ENCODE data around the gene BCAS3. TPM values are rescaled to one million over a fixed set of nuclear protein-coding genes. Genes with fewer than 3 reads are reported as not detected.

BCAS3 gene
- total RNA-seq, 6 experiments from 2014 or later: 9.2 to 22.1 (median 14.2) TPM

DNA sequence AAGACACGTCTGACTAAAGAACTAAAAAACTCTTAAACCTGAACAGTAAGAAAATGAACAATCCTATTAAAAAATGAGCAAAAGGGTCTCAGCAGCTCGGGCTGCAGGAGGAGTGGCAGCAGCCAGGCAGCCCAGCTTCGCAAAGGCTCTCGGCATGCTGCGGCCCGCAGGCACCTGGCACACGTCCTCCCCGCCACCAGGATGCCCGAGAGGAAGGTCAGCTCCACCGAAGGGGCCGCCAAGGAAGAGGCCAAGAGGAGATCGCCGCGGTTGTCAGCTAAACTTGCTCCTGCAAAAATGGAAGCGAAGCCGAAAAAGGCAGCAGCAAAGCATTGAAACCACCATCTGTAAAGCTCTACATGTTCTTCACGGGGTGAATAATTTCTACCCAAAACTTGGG lies 173.5 kb downstream of the BCAS3 start:
- DNase-seq: no peak
- no peaks in the 10 kb centered on the region for H3K36me3 ChIP-seq
- ATAC-seq: no peak
- 73% methylated on average over 16 of the region's 17 CpGs for WGBS (ENCODE audit: insufficient coverage, low coverage, low lambda C conversion rate, missing lambda C conversion rate)
- H3K4me3 ChIP-seq: no peak overlapping the region
- no peaks in the 10 kb centered on the region for H3K27me3 ChIP-seq
- TF ChIP-seq POLR2A (IDR thresholded peaks at IDR 0.05): no peak
- TF ChIP-seq, protein P1, sequence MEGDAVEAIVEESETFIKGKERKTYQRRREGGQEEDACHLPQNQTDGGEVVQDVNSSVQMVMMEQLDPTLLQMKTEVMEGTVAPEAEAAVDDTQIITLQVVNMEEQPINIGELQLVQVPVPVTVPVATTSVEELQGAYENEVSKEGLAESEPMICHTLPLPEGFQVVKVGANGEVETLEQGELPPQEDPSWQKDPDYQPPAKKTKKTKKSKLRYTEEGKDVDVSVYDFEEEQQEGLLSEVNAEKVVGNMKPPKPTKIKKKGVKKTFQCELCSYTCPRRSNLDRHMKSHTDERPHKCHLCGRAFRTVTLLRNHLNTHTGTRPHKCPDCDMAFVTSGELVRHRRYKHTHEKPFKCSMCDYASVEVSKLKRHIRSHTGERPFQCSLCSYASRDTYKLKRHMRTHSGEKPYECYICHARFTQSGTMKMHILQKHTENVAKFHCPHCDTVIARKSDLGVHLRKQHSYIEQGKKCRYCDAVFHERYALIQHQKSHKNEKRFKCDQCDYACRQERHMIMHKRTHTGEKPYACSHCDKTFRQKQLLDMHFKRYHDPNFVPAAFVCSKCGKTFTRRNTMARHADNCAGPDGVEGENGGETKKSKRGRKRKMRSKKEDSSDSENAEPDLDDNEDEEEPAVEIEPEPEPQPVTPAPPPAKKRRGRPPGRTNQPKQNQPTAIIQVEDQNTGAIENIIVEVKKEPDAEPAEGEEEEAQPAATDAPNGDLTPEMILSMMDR (IDR thresholded peaks at IDR 0.05): no peak
- H3K9me3 ChIP-seq: no peaks in the 10 kb centered on the region
- intact Hi-C loops (cut with DNase I): no loop called here
- H3K27ac ChIP-seq: no peak overlapping the region
- H3K4me1 ChIP-seq: no peaks in the 10 kb centered on the region

- no peaks in the 10 kb centered on the region for H3K9me3 ChIP-seq
- no peaks in the 10 kb centered on the region for H3K27me3 ChIP-seq
- no peak for ATAC-seq
- H3K27ac ChIP-seq: no peak overlapping the region
- 93% methylated on average over 6 of the region's 6 CpGs for whole genome bisulfite sequencing (ENCODE audit: insufficient coverage, low coverage, low lambda C conversion rate, missing lambda C conversion rate)
- H3K4me1 ChIP-seq: no peaks in the 10 kb centered on the region
- intact Hi-C loops (cut with DNase I): no loop called here
- TF ChIP-seq, protein P1 (IDR thresholded peaks at IDR 0.05): no peak
- TF ChIP-seq POLR2A (IDR thresholded peaks at IDR 0.05): no peak
- no peaks in the 10 kb centered on the region for H3K36me3 ChIP-seq
- DNase-seq: no peak
- H3K4me3 ChIP-seq: no peak overlapping the region
Observed at GRCh38 chr17:60857556-60858080, 180.0 kb downstream of the BCAS3 start.

DNA sequence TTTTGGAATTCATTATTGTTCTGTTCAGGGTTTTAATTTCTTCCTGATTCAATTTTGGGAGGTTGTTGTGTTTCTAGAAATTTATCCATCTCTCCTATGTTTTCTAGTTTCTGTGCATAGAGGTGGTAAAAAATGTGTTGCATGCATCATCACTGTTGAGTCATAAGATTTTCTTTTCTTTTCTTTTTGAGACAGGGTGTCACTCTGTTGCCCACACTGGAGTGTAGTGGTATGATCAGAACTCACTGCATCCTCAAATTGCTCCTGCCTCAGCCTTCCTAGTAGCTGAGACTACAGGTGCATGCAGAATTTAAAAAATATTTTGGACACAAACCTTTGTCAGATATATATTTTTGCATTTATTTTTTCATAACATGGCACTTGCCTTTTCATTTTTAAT lies 184.8 kb downstream of the BCAS3 start:
- Histone ChIP-seq H3K27me3 (no peaks in the 10 kb centered on the region), H3K36me3 (no peaks in the 10 kb centered on the region), H3K9me3 (no peaks in the 10 kb centered on the region), H3K27ac (no peak overlapping the region), H3K4me1 (no peaks in the 10 kb centered on the region), H3K4me3 (no peak overlapping the region)
- ATAC-seq (no peak), DNase-seq (no peak)
- TF ChIP-seq, protein P1 (IDR thresholded peaks at IDR 0.05): no peak
- no peak for TF ChIP-seq POLR2A (IDR thresholded peaks at IDR 0.05)
- intact Hi-C loops (cut with DNase I): no loop called here

DNA sequence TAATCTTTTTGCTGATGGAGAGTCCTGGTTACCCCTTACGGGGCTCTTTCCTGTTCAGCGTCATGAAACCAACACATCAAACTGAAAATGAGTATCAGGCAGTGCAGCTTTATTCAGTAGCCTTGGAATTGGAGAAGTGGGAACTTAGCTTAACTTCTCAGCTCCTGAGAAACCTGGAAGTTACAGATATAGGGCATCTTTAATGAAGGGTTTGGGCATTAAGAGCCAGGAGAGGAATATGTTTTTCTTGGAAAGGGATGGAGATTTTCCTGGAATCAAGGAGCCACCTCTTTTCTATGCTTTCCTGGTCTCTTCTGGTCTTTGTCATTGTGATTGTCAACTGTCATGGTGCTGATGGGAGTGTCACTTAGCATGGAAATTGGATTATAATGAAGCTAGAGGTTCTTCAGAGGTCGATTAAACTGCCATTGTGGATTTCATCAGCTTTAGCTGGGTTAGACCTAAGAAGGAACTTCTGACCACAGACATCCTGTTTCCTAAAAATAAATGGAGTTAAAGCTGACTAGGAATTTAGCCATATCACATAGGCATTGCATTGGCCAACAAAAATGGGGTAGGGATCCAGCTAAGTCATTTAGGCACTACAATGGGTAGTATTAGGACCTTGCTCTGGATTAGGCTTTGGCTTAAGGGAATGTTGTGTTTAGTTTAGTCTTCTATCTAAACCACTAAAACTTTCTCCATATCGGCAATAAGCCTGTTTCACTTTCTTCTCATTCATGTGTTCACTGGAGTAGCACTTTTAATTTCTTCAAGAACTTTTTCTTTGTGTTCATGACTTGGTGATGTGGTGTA lies 186.4 kb downstream of the BCAS3 start:
- Histone ChIP-seq H3K27ac (no peak overlapping the region), H3K4me1 (no peaks in the 10 kb centered on the region), H3K4me3 (no peak overlapping the region), H3K27me3 (no peaks in the 10 kb centered on the region), H3K36me3 (no peaks in the 10 kb centered on the region), H3K9me3 (no peaks in the 10 kb centered on the region)
- ATAC-seq: peak in 1 of 4 donors; percentile 14
- intact Hi-C loops (cut with DNase I): no loop called here
- DNase-seq: no peak
- WGBS (ENCODE audit: insufficient coverage, low coverage, low lambda C conversion rate, missing lambda C conversion rate): 36% methylated on average over 4 of the region's 4 CpGs
- TF ChIP-seq, protein P1 (IDR thresholded peaks at IDR 0.05): no peak
- no peak for TF ChIP-seq POLR2A (IDR thresholded peaks at IDR 0.05)
